ENCODE data around the gene OSBPL2.

The OSBPL2 gene

GRCh38 chr20:62287759-62288534 is 49.6 kb downstream of the OSBPL2 start:
- no peak for DNase-seq

GRCh38 chr20:62288535-62289105 is 50.3 kb downstream of the OSBPL2 start:
- DNase-seq = no peak

DNA sequence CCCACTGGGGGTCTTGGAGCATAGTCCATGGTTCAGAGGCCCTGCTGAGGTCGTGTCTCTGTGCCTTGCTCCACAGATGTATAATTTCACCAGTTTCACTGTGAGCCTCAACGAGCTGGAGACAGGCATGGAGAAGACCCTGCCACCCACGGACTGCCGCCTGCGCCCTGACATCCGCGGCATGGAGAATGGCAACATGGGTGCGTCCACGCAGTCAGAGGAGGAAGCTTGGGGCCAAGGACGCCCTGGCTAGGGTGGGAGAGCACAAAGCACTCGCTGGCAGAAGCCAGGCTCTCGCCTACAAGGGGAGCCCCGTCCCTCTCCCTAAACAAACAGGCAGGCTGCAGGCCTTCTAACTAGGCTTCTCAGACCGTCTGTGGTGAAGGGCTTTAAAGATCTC is 50.8 kb downstream of the OSBPL2 start:
- no peak for DNase-seq

- no peak for DNase-seq
Observed at GRCh38 chr20:62289898-62290297, 51.6 kb downstream of the OSBPL2 start.

- no peak for DNase-seq
Observed at GRCh38 chr20:62291251-62292066, 53.1 kb downstream of the OSBPL2 start.

DNA sequence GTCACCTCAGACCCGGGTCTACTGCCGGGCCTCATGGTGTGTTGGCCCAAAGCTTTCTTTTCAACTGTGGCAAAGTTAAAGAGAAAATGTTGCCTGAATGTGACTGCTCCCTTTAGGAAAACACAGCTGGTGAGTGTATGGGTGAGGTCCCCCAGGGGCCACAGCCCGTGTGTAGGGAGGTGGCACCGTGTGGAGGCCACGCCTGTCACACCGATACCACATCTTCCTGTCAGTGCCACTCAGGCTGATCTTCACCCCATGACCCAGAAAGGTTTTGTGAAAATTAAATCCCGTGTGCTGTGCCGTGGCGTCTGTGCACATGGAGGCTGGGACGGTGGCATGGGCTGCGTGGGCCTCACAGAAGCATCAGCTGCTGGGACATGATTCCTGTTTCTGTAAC is 53.8 kb downstream of the OSBPL2 start:
- DNase-seq = no peak

DNA sequence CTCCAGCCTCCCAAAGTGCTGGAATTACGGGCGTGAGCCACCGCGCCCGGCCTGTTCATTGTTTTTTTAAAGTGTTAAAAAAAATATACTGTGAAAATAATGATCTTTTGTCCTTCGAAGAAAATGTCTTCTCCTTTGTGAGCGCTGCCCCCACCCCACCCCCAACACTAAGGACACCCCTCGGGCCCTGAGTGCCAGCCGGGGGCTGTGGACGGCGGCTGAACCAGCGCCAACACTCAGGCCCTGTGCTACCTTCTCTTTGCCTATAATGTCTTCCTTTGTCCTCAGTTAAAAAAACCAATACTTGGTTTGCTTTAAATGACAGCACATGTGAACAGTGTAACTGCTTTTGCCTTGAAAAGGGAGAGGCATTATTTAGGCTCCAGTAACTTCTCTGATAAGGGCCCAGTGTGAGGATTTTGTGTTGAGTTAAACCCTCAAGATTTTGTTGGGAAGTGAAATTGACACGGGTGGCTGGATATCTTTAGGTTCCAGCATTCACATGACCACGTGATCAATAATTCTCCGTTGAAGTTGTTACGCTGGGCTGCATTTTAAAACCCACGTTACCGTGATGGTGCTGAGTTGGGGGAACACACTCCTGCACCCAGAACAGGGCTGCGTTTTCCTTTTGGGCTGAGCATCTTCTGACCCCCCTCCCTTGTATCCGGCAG is 54.9 kb downstream of the OSBPL2 start:
- DNase-seq = no peak

- no peak for DNase-seq
Observed at GRCh38 chr20:62293946-62294345, 55.6 kb downstream of the OSBPL2 start.

DNA sequence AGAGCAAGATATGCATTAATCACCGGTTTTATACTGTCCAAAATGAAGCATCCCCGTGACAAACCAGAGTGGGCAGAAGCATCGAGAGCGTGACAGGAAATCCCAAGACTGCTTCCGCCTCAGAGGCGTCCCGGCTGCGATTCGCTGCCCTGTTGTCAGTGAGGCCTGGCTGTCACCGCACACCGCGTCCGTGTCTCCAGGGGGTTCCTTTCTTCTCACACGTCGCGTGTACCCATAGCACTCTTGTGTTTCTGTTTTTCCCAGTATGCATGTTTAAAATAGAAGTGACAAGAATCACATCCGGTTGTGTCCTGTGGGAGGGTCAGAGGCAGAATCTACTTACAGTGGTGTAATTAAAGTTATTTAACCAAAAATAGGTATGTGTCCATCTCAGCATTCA is 56.2 kb downstream of the OSBPL2 start:
- DNase-seq = no peak

- no peak for DNase-seq
Observed at GRCh38 chr20:62296724-62297448, 58.6 kb downstream of the OSBPL2 start.

GRCh38 chr20:62297449-62298227 is 59.3 kb downstream of the OSBPL2 start:
- DNase-seq = no peak

DNA sequence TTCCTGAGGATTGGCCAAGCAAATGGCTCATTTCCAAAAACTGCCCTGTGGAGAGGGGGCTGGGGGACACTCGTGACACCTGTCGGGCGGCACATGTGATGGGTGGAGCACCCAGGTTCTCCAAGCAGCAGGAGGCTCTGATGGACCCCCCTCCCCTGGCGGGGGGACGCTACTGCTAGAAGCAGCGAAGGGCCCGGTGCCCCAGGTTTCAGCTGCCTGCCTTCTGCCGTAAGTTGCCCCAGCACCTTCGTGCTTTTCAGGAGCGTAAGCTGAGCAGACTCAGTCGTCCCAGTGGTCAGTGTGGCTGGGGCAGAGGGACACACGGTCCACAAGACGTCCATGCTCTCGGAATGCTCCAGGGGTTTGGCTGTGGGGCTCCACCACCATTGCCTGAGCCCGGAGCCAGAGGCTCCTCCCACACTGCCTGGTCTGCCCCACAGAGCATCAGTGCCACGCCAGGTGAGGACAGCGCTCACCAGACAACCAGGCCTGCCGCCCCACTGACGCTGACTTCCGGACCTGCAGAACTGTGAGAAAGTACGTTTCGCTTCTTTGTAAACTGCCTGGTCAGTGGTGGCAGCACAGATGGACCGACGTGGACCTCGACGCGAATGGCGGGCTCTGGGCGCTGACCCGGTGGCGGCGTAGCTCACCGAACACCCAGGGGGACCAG is 60.4 kb downstream of the OSBPL2 start:
- no peak for DNase-seq

DNA sequence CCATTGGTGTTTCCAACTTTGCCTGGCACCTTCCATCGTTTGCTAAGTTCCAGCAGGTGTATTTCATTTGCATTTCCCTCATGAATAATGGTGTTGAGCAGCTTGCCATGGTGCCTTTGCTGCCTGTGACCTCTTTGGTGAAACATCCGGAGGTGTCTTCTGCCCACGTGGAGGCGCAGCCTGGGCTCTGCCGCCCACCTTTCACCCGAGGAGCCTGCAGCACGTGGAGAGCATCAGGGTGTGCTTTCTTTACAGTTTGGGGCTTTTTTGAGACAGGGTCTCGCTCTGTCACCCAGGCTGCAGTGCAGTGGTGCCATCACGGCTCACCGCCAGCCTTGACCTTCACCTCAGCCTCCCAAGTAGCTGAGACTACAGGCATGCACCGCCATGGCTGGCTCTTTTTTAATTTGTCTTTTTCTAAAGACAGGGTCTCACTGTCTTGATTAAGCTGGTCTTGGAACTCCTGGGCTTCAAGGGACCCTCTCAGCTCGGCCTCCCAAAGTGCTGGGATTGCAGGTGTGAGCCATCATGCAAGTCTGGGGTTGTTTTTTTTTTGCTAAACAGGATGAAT is 61.4 kb downstream of the OSBPL2 start:
- no peak for DNase-seq

DNA sequence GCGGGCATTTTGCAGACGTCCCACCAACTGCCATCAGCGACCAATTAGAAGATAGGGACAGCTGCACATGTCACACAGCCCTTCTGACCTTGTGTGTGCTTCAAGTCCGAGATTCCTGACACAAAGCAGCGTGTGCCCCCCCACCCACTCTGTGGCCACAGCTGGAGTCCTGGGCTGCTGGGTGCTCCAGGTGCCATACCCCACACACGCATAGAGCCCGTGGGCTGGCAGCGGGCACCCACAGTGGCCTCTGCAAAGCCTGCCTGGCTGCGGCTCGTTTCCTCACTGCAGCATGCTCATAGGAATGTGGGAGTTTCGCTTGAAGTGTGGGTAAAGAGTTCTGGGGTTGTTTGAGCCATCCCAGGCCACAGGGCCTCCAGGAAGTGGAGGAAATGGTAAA is 62.0 kb downstream of the OSBPL2 start:
- no peak for DNase-seq

GRCh38 chr20:62301111-62301668 is 62.9 kb downstream of the OSBPL2 start:
- no peak for DNase-seq

DNA sequence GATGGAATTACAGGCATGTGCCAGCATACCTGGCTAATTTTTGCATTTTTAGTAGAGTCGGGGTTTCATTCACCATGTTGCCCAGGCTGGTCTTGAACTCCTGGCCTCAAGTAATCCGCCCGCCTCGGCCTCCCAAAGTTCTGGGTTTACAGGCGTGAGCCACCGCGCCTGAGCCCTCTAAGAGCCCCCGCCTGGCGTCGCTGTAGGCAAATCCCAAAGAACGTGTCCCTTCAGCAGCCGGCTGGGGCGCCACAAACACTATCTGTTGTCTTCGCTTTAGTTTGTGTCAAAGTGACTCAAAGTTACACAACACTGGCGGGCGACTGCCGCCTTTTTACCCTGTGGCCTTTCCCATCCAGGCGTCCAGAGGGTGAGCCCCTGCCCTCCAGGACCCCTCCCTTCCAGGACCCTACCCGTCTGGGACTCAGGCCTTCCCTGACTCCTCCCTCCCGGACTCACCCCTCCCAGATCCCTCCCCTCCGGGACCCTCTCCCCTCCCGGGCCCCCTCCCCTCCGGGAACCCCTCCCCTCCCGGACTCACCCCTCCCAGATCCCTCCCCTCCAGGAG is 63.5 kb downstream of the OSBPL2 start:
- DNase-seq = peak; percentile 89

DNA sequence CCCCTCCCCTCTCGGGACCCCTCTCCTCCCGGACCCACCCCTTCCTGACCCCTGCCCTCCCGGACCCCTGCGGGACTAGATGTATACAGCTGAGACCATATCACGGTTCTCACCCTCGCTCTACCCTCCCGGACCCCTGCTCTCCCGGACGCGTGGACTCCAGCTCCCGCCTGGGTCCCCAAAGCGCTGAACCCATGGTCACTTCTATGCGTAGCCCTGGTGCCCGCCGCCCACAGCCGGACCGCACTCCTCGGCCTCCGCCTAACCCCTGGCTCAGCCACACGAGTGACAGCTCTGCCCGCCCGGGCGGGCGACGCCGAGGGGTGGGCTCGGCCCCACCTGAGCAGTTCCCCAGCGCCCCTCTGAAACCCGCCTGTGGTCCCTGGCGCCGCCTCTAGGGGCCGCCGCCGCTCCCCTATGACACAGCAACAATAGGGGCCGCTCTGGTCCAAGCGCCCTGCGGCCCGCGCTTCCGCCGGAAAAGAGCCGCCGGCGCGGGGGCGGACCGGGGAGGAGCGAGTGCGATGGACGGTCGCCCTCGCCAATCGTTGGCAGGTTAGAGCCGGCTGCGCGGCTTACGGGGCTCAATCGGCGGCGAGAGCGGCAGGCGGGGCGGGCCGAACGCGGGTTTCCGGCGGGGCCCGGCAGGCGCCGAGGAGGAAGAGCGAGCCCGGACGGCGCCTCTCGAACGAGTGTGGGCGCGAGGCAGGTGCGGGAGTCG is 64.2 kb downstream of the OSBPL2 start, which contains the start of gene ADRM1:
Gene ADRM1 (plus strand): TSS at position 657 of the 721 bp plus-strand sequence. CDS start 572 bp downstream, outside the sequence.
- peak; percentile 86 for DNase-seq

DNA sequence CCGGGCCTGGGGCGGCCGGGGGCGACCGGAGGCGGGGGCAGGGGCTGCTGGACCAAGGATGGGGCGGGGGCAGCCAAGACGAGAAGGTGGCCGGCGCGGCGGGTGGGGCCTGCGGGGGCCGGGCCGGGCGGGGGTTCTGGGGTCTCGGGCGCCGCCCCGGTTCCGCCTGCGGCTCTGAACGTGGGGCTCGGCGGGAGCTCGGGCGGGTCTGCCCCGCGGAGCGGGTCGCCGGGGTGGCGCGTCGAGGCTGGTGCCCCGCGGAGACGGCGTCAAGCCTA is 64.7 kb downstream of the OSBPL2 start:
- DNase-seq = no peak
